Nephron (organoid): ENCODE data around the gene HSDL2.
"Not testable (repeated sequence)": the region's sequence is repeated elsewhere in the genome, so short reads cannot be mapped to it uniquely, and the experiment has no call there.

ENCODE experiments used
- H3K27ac Mint-ChIP-seq, 3 experiments: 2 replicates each; pipeline ENCODE4 v1.8.0; 2020; ENCODE audit warnings: mixed read lengths in 3 of 3, mild to moderate bottlenecking in 2 of 3, moderate library complexity in 1 of 3
- H3K27me3 Mint-ChIP-seq: 2 replicates; pipeline ENCODE4 v1.8.0; 2021; ENCODE audit warnings: low read depth, mild to moderate bottlenecking, moderate library complexity, mixed read lengths
- H3K36me3 Mint-ChIP-seq: 2 replicates; pipeline ENCODE4 v1.8.0; 2020; ENCODE audit warnings: low read depth, mixed read lengths
- H3K4me1 Mint-ChIP-seq: 2 replicates; pipeline ENCODE4 v1.8.0; 2020; ENCODE audit warnings: mixed read lengths
- H3K4me3 Mint-ChIP-seq, 3 experiments: 2 replicates each; pipeline ENCODE4 v1.8.0; 2020; ENCODE audit warnings: mild to moderate bottlenecking in 3 of 3, mixed read lengths in 3 of 3, moderate library complexity in 2 of 3
- H3K9me3 Mint-ChIP-seq: 2 replicates; pipeline ENCODE4 v1.8.0; 2020; ENCODE audit warnings: mixed read lengths
- TF ChIP-seq, protein P1 (sequence below), 3 experiments: fragments of 200-600 bp; sonication (generic); IDR thresholded peaks; one replicate each; pipeline ENCODE4 v1.5.0; 2021; ENCODE audit warnings: antibody characterized with exemption in 3 of 3; ENCODE audit not compliant: unreplicated experiment in 3 of 3

Gene HSDL2

DNA sequence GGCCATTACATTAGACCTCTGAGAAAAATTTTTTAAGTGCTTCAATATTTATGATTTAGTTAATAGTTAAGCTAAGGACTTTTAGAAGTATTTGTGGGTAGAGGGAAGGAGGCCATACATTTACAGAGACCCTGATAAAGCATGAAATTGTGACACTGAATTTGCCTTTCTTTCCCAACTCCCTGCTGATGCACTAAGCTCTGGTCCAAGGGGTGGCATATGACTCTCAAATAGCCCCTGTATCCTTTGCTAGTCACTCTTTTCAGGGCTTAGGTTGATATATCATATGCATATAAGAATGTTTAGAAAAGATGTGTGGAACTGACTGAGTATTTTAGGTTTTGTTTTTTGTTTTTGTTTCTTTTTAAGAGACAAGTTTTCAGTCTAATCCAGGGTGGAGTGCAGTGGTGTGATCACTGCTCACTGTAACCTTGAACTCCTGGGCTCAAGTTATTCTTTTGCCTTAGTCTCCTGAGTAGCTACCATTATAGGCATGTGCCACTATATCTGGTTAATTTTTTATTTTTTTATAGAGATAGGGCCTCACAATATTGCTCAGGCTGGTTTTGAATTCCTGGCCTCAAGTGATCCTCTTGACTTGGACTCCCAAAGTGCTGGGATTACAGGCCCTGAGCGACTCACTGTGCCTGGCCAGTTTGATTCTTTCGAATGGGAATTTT, 127.2 kb downstream of the HSDL2 start:
- H3K36me3 Mint-ChIP-seq = peaks cover 18% of the 10 kb centered on the region
- TF ChIP-seq, protein P1, sequence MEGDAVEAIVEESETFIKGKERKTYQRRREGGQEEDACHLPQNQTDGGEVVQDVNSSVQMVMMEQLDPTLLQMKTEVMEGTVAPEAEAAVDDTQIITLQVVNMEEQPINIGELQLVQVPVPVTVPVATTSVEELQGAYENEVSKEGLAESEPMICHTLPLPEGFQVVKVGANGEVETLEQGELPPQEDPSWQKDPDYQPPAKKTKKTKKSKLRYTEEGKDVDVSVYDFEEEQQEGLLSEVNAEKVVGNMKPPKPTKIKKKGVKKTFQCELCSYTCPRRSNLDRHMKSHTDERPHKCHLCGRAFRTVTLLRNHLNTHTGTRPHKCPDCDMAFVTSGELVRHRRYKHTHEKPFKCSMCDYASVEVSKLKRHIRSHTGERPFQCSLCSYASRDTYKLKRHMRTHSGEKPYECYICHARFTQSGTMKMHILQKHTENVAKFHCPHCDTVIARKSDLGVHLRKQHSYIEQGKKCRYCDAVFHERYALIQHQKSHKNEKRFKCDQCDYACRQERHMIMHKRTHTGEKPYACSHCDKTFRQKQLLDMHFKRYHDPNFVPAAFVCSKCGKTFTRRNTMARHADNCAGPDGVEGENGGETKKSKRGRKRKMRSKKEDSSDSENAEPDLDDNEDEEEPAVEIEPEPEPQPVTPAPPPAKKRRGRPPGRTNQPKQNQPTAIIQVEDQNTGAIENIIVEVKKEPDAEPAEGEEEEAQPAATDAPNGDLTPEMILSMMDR (IDR thresholded peaks at IDR 0.05; ENCODE audit: unreplicated experiment in 3 of 3) = no peak
- no peak overlapping the region for H3K4me3 Mint-ChIP-seq
- no peaks in the 10 kb centered on the region for H3K27me3 Mint-ChIP-seq
- peaks cover 3% of the 10 kb centered on the region for H3K9me3 Mint-ChIP-seq
- H3K27ac Mint-ChIP-seq = peak overlapping the region; percentile 41 to 85 (median 68)
- H3K4me1 Mint-ChIP-seq = peaks cover 5% of the 10 kb centered on the region

GRCh38 chr9:112508377-112508776, 128.5 kb downstream of the HSDL2 start:
- TF ChIP-seq, protein P1 (IDR thresholded peaks at IDR 0.05; ENCODE audit: unreplicated experiment in 3 of 3) = no peak
- H3K27me3 Mint-ChIP-seq = no peaks in the 10 kb centered on the region
- H3K27ac Mint-ChIP-seq = peak overlapping the region in 1 of 3 experiments; percentile 46
- H3K36me3 Mint-ChIP-seq = peaks cover 15% of the 10 kb centered on the region
- no peak overlapping the region for H3K4me3 Mint-ChIP-seq
- peaks cover 5% of the 10 kb centered on the region for H3K4me1 Mint-ChIP-seq
- H3K9me3 Mint-ChIP-seq = peaks cover 6% of the 10 kb centered on the region

GRCh38 chr9:112512377-112512776, 132.5 kb downstream of the HSDL2 start:
- H3K27me3 Mint-ChIP-seq, H3K27ac Mint-ChIP-seq, H3K4me3 Mint-ChIP-seq: not testable (repeated sequence)

GRCh38 chr9:112516769-112517168, 136.9 kb downstream of the HSDL2 start:
- peaks cover 17% of the 10 kb centered on the region for H3K4me1 Mint-ChIP-seq
- TF ChIP-seq, protein P1 (IDR thresholded peaks at IDR 0.05; ENCODE audit: unreplicated experiment in 3 of 3) = no peak
- H3K27me3 Mint-ChIP-seq = no peaks in the 10 kb centered on the region
- peaks cover 16% of the 10 kb centered on the region for H3K36me3 Mint-ChIP-seq
- peaks cover 3% of the 10 kb centered on the region for H3K9me3 Mint-ChIP-seq
- H3K4me3 Mint-ChIP-seq = no peak overlapping the region
- H3K27ac Mint-ChIP-seq = no peak overlapping the region

More at GRCh38 chr9:112512377-112512776, 132.5 kb downstream of the HSDL2 start:
- H3K4me1 Mint-ChIP-seq, H3K9me3 Mint-ChIP-seq: not testable (repeated sequence)
- H3K36me3 Mint-ChIP-seq = peaks cover 16% of the 10 kb centered on the region

GRCh38 chr9:112520069-112520468, 140.2 kb downstream of the HSDL2 start:
- no peak overlapping the region for H3K4me3 Mint-ChIP-seq
- peaks cover 17% of the 10 kb centered on the region for H3K4me1 Mint-ChIP-seq
- H3K9me3 Mint-ChIP-seq = no peaks in the 10 kb centered on the region
- TF ChIP-seq, protein P1 (IDR thresholded peaks at IDR 0.05; ENCODE audit: unreplicated experiment in 3 of 3) = no peak
- no peak overlapping the region for H3K27ac Mint-ChIP-seq
- no peaks in the 10 kb centered on the region for H3K27me3 Mint-ChIP-seq
- H3K36me3 Mint-ChIP-seq = peaks cover 13% of the 10 kb centered on the region

DNA sequence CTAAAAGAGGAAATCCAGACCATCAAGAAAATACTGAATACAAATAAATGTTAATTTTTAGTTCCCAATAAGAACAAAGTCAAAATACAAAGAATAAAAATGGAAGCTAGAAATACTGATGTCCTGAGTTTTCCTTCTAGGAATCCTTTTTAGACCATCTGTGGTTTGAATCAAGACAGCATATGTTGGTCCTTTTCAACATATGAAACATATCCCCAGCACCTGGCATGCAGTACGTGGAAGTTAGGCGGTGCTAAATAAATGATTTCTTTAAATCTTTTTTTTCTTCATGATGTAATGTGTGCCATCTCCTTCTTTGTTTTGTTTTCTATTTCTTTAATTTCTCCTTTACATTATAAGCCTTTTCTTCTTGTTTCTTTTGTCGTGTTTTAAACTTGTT, 140.7 kb downstream of the HSDL2 start:
- H3K9me3 Mint-ChIP-seq = no peaks in the 10 kb centered on the region
- peak overlapping the region in 1 of 3 experiments; percentile 1 for H3K27ac Mint-ChIP-seq
- H3K27me3 Mint-ChIP-seq = no peaks in the 10 kb centered on the region
- TF ChIP-seq, protein P1 (IDR thresholded peaks at IDR 0.05; ENCODE audit: unreplicated experiment in 3 of 3) = no peak
- H3K4me3 Mint-ChIP-seq = no peak overlapping the region
- H3K36me3 Mint-ChIP-seq = peaks cover 13% of the 10 kb centered on the region
- H3K4me1 Mint-ChIP-seq = peaks cover 17% of the 10 kb centered on the region
